Measurements from ENCODE around the gene ANTXR2. TPM values are rescaled to one million over a fixed set of nuclear protein-coding genes. Genes with fewer than 3 reads are reported as not detected.

ANTXR2 gene
- total RNA-seq, 1 donor from 2014 or later, result 46.9 TPM

- Mint-ChIP-seq H3K27ac (no peak overlapping the region), H3K9me3 (ENCODE audit: low read depth) (no peaks in the 10 kb centered on the region), H3K4me1 (ENCODE audit: low read depth) (peaks cover 31% of the 10 kb centered on the region), H3K4me3 (ENCODE audit: low read depth) (no peak overlapping the region), H3K27me3 (no peaks in the 10 kb centered on the region), H3K36me3 (ENCODE audit: insufficient read depth) (peaks cover 18% of the 10 kb centered on the region)
- DNase-seq (ENCODE audit: low spot score, unreplicated experiment), result no peak
- no peak for TF ChIP-seq CTCF (IDR thresholded peaks at IDR 0.05; ENCODE audit: unreplicated experiment)
Observed at GRCh38 chr4:80069837-80070731, 2.9 kb downstream of the ANTXR2 start.

GRCh38 chr4:80069108-80069836 lies 3.8 kb downstream of the ANTXR2 start:
- Mint-ChIP-seq H3K36me3 (ENCODE audit: insufficient read depth) (peaks cover 21% of the 10 kb centered on the region), H3K9me3 (ENCODE audit: low read depth) (no peaks in the 10 kb centered on the region), H3K4me3 (ENCODE audit: low read depth) (no peak overlapping the region), H3K4me1 (ENCODE audit: low read depth) (peaks cover 31% of the 10 kb centered on the region), H3K27me3 (no peaks in the 10 kb centered on the region), H3K27ac (no peak overlapping the region)
- DNase-seq (ENCODE audit: low spot score, unreplicated experiment), result no peak
- TF ChIP-seq CTCF (IDR thresholded peaks at IDR 0.05; ENCODE audit: unreplicated experiment), result no peak

- no peaks in the 10 kb centered on the region for H3K9me3 Mint-ChIP-seq (ENCODE audit: low read depth)
- no peak overlapping the region for H3K27ac Mint-ChIP-seq
- DNase-seq (ENCODE audit: low spot score, unreplicated experiment), result no peak
Observed at GRCh38 chr4:80065601-80066000, 7.4 kb downstream of the ANTXR2 start.

GRCh38 chr4:80062527-80062926 lies 10.5 kb downstream of the ANTXR2 start:
- no peak for DNase-seq (ENCODE audit: low spot score, unreplicated experiment)
- TF ChIP-seq CTCF (IDR thresholded peaks at IDR 0.05; ENCODE audit: unreplicated experiment), result no peak
- H3K27ac Mint-ChIP-seq, result no peak overlapping the region
- peaks cover 16% of the 10 kb centered on the region for H3K36me3 Mint-ChIP-seq (ENCODE audit: insufficient read depth)
- H3K4me1 Mint-ChIP-seq (ENCODE audit: low read depth), result peaks cover 3% of the 10 kb centered on the region
- H3K4me3 Mint-ChIP-seq (ENCODE audit: low read depth), result no peak overlapping the region
- H3K27me3 Mint-ChIP-seq, result no peaks in the 10 kb centered on the region
- H3K9me3 Mint-ChIP-seq (ENCODE audit: low read depth), result no peaks in the 10 kb centered on the region

More at GRCh38 chr4:80065601-80066000, 7.4 kb downstream of the ANTXR2 start:
- no peak for TF ChIP-seq CTCF (IDR thresholded peaks at IDR 0.05; ENCODE audit: unreplicated experiment)
- H3K4me3 Mint-ChIP-seq (ENCODE audit: low read depth), result no peak overlapping the region
- H3K36me3 Mint-ChIP-seq (ENCODE audit: insufficient read depth), result peaks cover 24% of the 10 kb centered on the region
- no peaks in the 10 kb centered on the region for H3K27me3 Mint-ChIP-seq
- H3K4me1 Mint-ChIP-seq (ENCODE audit: low read depth), result peaks cover 16% of the 10 kb centered on the region

- H3K27ac Mint-ChIP-seq, result no peak overlapping the region
- H3K36me3 Mint-ChIP-seq (ENCODE audit: insufficient read depth), result peaks cover 7% of the 10 kb centered on the region
- H3K27me3 Mint-ChIP-seq, result no peaks in the 10 kb centered on the region
- no peak overlapping the region for H3K4me3 Mint-ChIP-seq (ENCODE audit: low read depth)
- peaks cover 3% of the 10 kb centered on the region for H3K4me1 Mint-ChIP-seq (ENCODE audit: low read depth)
- no peaks in the 10 kb centered on the region for H3K9me3 Mint-ChIP-seq (ENCODE audit: low read depth)
- DNase-seq (ENCODE audit: low spot score, unreplicated experiment), result no peak
- no peak for TF ChIP-seq CTCF (IDR thresholded peaks at IDR 0.05; ENCODE audit: unreplicated experiment)
Observed at GRCh38 chr4:80060804-80061203, 12.2 kb downstream of the ANTXR2 start.

All from progenitor cell of endocrine pancreas (in vitro differentiated cells).